ENCODE results near the gene TXNRD1.
"Not testable (repeated sequence)": the region's sequence is repeated elsewhere in the genome, so short reads cannot be mapped to it uniquely, and the experiment has no call there.

Gene TXNRD1

DNA sequence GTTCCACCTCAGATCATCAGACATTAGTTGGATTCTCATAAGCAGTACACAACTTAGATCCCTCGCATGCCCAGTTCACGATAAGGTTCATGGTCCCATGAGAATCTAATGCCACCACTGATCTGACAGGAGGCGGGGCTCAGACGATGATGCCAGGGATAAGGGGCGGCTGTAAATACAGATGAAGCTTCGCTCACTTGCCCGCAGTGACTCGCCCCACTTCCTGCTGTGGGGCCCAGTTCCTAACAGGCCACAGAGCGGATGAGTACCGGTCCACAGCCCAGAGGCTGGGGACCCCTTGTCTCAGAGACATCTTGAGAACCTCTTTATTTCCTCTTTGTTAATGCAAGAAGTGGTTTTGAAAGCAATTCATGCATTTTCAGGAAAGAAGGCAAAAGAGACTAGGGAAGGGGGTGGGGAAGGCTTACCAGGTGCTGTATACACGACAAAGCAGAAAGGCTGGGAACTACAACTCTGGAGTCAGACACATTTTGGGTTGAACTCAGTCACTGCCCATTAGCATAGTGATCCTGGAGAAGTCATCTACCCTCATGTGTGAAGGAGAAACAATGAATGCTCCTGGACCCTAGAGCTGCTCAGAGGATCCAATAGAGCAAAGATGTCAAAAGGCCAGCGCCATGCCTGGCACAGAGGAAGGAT is 156.6 kb downstream of the TXNRD1 start:
- no peak for DNase-seq (ENCODE audit: low read depth)

DNA sequence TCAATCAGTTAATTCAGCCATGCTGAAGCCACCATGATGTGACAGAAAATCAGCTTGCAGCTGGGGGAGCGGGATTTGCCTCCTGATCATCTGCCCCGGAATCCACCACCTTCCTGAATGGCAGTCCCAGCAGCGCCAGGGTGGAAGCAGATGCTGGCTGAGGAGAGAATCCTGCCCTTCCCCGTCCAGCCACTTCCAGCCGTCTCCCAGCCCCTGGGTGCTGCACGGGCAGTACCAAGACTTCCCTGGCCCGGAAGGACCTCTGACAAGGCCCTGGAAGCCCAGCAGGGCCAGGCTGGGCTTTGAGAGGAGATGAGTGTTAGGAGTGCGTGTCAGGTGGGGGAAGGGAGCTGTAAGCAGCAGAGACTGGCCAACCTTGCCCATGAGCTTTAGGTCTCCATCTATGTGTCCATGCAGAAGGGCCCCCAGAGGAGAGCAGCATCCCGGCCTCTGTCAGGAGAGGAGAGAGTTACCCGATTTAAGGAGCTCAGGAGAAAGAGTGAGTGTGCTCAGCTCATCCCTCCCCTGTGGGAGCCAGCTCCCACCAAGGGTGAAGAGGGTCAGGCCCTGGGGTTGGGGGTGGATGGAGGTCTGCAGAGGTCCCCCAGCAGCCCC is 157.2 kb downstream of the TXNRD1 start:
- DNase-seq (ENCODE audit: low read depth) = no peak

DNA sequence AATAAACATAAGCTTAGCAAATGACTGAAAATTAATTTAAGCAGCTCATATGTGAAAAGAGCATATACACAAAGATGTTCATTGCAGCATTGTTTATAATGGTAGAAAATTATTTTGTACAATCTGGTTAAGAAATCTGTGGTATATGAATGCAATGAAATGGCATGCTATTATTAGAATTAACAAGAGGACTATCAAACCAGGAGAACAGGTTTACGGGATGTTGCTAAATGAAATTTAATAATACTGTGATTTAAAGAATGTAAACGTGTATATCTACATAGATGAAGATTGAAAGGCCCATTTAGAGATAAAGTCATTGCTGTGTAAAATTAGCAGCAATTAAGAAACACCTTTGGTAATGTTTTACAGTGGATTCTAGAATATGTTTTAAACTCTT is 158.5 kb downstream of the TXNRD1 start:
- no peak for DNase-seq (ENCODE audit: low read depth)

DNA sequence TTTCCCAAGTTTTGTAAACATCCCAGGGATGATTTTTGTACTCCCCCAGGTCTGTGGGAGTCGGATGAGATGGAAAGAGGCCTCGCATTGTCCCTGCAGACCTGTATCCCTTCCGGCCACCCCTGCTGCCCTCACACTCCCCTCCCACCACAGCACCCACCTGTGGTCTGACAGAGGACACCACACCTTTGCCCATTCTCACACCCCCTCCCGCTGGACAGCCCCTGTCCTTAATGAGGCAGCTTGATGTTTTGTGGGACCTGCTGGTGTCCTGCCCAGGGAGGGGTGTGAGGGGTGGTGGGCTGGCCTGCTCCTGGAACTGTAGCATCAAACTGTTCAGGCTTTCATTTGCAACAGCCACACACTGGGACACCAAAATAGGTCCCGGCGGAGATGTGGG is 159.2 kb downstream of the TXNRD1 start:
- DNase-seq (ENCODE audit: low read depth) = no peak

DNA sequence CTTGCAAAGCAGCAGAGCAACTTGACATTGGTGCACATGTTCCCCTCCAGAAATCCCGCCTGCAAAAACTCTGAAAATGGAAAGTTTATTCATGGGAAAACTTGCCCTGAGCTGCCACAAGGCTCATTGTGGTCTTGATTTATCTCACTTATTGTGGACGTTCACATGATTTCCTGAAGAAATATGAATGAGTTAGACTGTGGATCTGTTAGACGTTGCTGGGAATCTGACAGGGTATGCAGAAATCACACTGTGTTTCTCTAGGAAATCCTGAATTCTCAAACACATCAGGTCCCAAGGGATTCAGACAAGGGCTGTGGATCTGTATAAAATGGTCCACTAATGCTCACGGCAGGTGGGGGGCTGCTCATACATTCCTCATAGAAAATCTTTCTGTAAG is 160.2 kb downstream of the TXNRD1 start:
- DNase-seq (ENCODE audit: low read depth) = no peak

DNA sequence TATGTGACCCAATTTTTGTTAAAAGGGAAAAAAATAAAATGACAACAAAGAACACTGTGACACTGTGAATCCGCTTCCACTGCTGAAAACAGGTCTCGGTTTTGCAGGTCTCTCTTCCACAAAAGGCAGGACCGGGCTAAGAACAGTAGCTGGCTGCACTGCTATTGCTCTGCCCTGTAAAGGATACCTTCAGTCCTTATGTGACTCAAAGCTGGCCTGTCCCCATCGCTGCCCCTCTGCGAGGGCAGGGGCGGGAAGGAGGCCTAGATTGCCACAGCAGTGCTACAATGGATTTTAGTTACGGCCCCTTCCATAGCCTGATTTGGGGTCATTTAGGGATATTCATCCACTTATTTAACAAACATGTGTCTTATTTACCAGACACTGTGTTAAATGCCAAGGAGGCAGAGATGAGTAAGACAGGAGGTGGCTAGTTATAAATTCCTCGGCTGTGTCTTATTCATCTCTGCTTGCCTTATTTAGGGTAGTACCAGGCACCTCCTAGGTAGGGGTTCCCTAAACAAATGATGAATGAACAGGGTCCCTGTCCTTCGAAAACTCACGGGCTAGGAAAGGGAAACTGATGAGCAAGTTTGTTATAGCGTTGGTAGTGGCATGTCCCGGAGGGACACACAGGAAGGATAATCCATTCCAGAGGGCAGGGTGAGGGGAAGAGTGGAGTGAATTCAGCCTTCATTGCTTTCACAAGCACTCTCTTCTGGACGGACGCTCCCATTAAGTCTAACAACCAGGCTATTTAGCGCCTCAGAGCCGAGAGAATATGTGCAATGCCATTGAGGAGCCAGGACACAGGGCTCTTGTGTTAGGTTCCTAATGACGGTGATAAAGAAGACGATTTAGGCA is 161.3 kb downstream of the TXNRD1 start:
- DNase-seq (ENCODE audit: low read depth) = no peak

DNA sequence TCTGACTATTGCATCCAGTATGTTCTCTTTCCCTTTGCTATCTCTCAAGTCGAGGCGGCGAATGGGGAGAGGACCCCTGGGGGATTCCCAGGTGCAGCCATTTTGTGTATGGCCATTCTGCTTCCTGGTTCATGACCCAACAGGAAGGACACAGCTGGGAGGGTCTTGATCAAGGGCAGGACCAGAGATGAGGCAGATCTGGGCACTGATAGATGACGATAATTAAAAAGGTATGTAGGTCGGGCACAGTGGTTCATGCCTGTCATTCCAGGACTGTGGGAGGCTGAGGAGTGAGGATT is 161.9 kb downstream of the TXNRD1 start:
- no peak for DNase-seq (ENCODE audit: low read depth)

DNA sequence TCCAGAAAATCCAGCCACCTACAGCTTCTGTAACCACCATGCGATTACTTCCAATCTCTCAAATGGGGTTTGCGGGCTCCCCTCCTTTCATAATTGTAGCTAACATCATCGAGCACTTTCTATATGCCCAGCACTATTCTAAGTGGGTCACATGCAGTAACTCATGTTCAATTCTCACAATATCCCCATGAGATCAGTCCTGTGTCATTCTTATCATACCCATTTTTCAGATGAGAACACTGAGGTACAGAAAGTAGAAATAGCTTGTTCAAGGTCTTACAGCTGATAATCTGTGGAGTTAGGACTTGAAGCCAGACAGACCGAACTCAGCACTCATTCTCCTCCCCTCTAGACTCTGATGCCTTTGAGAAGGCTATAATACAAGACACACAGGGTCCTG is 162.8 kb downstream of the TXNRD1 start:
- DNase-seq (ENCODE audit: low read depth) = no peak

DNA sequence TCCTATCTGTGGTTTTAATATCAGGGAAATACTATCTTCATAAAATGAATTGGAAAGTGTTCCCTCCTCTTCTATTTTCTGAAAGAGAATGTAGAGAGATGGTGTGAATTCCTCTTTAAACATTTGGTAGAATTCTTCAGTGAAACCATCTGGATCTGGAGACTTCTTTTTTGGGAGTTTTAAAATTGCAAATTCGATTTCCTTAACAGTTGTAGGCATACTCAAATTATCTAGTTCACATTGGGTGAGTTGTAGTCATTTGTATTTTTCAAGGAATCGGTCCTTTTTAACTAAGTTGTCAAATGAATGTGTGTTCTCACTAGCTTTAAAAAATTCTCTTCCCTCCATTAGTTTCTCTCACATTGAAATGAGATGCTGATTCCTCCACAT is 165.8 kb downstream of the TXNRD1 start:
- no peak for DNase-seq (ENCODE audit: low read depth)

DNA sequence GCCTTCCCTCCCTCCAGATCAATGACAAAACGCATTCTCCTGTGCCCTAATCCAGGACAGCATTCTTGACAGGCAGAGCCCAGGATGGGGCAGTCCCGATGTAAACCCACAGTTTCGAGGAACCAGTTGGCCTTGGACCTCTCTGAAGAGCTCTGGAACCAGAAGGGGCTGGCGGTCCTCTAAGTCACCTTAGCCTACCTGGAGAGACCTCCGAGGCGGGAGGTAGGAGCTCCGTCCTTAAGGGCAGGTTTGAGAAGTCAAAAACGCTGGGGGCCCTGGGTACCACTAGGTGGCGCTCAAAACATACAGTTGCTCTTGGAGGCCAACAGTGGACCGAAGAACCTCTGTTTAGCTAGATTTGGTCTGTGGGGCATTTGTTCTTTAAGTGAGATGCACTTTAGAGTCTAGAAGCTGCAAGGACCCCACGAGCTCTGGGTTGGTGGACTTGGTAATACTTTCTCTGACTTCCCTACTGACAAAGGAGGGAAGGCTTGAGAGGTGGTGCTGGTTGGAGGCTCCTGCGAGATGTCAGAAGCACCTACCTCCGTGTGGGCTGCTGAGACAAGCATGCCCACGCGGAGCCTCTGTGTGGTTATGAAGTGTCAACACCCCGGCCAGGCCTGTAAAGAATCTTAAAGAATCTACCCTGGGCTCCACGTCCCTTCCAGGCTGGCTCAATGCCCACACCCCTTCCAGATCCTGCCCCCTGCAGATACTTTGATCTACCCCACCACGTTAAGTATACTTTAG is 166.3 kb downstream of the TXNRD1 start:
- DNase-seq (ENCODE audit: low read depth) = peak; percentile 35

DNA sequence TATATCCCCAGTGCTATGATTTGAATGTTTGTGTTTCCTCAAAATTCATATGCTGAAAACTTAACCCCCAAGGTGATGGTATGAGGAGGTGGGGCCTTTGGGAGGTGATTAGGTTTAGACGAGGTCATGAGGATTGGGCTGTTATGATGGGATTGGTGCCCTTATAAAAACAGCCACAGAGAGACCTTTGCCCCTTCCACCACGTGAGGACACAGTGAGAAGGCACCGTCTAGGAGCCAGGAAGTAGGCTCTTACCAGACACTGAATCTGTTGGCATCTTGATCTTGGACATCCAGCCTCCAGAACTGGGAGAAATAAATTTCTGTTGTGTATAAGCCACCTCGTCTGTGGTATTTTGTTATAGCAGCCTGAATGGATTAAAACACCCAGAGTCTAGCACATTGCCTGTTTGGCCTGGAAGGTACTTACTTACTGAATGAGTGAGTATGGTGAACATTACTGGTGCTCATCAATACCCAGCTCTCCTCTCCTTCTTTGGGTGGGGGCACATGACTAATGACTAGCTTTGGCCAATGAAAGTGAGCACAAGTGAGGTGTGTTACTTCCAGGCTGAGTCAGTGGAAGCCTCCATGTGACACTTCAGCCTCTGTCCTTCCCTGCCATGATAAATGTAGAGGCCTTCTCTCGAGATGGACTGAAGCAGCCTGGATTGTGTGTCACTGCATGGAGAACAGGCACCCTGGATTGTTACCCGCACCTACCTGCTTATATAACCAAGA is 168.7 kb downstream of the TXNRD1 start:
- no peak for DNase-seq (ENCODE audit: low read depth)

DNA sequence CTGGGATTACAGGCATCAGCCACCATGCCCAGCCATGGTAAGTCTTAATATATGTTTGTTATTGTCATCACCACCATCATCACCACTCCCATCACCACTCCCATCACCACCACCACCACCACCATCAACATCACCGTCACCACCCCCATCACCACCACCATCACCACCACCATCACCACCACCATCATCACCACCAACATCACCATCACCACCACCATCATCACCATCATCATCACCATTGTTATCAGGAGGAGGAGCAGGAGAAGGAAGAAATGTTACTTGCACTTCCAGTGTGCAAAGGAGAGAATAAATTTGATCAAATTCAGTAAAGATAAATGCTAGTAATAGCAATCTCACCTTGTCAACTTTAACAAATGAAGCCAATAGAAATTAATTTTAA is 169.9 kb downstream of the TXNRD1 start:
- no peak for DNase-seq (ENCODE audit: low read depth)

DNA sequence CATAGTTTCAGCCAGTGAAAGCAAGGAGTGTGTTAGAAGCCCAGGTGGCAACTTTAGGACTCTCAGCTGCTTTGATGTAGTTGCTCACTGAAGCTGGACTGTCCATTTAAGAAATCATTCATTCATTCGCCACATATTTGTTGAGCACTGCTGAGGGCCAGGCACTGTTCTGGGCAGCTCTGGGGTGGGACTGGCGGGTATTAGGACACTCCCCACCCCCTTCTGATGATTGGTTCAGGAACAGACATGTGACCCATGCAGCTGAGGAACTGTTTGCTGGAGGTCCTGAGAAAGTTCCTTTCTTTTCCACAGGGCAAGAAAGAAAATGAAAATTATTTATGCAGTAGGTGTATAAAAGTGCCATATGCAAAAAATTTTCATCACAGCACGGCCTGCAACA is 170.9 kb downstream of the TXNRD1 start:
- DNase-seq (ENCODE audit: low read depth) = no peak

DNA sequence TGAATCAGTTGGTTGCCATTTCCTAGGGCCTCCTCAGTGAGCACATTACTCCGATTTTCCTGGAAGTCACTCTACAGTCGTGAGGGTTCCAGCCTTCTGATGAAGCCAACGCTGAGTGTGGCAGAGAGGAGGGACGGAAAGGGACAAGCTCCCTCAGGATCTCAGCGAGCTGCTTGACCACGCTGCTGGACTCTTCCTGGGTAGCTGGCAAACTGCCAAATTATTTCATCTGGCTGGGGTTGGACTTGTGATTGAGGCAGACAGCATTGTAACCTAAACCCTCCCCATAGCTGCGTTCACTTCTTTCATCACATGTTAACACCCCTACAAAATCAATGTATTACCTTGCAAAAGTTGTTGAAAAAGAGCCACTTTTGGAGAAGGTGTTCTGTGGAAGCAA is 171.6 kb downstream of the TXNRD1 start:
- DNase-seq (ENCODE audit: low read depth) = no peak

DNA sequence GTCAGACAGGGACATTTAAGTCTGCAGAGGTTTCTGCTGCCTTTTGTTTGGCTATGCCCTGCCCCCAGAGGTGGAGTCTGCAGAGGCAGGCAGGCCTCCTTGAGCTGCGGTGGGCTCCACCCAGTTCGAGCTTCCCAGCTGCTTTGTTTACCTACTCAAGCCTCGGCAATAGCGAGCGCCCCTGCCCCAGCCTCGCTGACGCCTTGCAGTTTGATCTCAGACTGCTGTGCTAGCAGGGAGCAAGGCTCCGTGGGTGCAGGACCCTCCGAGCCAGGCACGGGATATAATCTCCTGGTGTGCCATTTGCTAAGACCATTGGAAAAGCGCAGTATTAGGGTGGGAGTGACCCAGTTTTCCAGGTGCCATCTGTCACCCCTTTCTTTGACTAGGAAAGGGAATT is 178.5 kb downstream of the TXNRD1 start:
- not testable (repeated sequence) for DNase-seq (ENCODE audit: low read depth)
